ENCODE measurements around the gene GPBP1L1. TPM values are rescaled to one million over a fixed set of nuclear protein-coding genes. Genes with fewer than 3 reads are reported as not detected.
"Not testable (repeated sequence)": the region's sequence is repeated elsewhere in the genome, so short reads cannot be mapped to it uniquely, and the experiment has no call there.

GPBP1L1 gene
- polyA plus RNA-seq, 3 donors = 110 to 117 (median 115) TPM

- no peak for DNase-seq (ENCODE audit: low read depth in 3 of 3, low spot score in 2 of 3)
These were observed 82.1 kb downstream of the GPBP1L1 start for GRCh38 chr1:45604239-45604638.

- not testable (repeated sequence) for DNase-seq (ENCODE audit: low read depth in 3 of 3, low spot score in 2 of 3)
These were observed 89.6 kb downstream of the GPBP1L1 start for GRCh38 chr1:45596765-45597164.

GRCh38 chr1:45594412-45594811, 91.9 kb downstream of the GPBP1L1 start:
- no peak for DNase-seq (ENCODE audit: low read depth in 3 of 3, low spot score in 2 of 3)

GRCh38 chr1:45589861-45590260, 96.5 kb downstream of the GPBP1L1 start:
- DNase-seq (ENCODE audit: low read depth in 3 of 3, low spot score in 2 of 3) = no peak

- DNase-seq (ENCODE audit: low read depth in 3 of 3, low spot score in 2 of 3) = no peak
These were observed 99.6 kb downstream of the GPBP1L1 start for GRCh38 chr1:45586769-45587168.

GRCh38 chr1:45585496-45586075, 100.7 kb downstream of the GPBP1L1 start:
- no peak for DNase-seq (ENCODE audit: low read depth in 3 of 3, low spot score in 2 of 3)

- DNase-seq (ENCODE audit: low read depth in 3 of 3, low spot score in 2 of 3) = no peak
These were observed 101.3 kb downstream of the GPBP1L1 start for GRCh38 chr1:45585110-45585426.

GRCh38 chr1:45584351-45585109, 101.8 kb downstream of the GPBP1L1 start:
- DNase-seq (ENCODE audit: low read depth in 3 of 3, low spot score in 2 of 3) = peak; percentile 72 to 85 (median 83)

GRCh38 chr1:45583666-45584350, 102.5 kb downstream of the GPBP1L1 start, which contains the start of gene NASP:
Gene NASP (plus strand): TSS chr1:45584041. CDS start chr1:45584147, 106 bp downstream.
- DNase-seq (ENCODE audit: low read depth in 3 of 3, low spot score in 2 of 3) = peak in 2 of 3 donors; percentile 83 to 90

GRCh38 chr1:45583264-45583665, 103.1 kb downstream of the GPBP1L1 start:
- DNase-seq (ENCODE audit: low read depth in 3 of 3, low spot score in 2 of 3) = peak; percentile 91 to 98 (median 94)

Other genes with a start within 250 kb of the GPBP1L1 start
- gene TESK2, start 195.4 kb downstream of the GPBP1L1 start, polyA plus RNA-seq (ENCODE audit: insufficient read length in 3 of 3) = 1 to 10 TPM; 6.1 to 7.8 (median 6.5) TPM
- gene CCDC163, start 186.5 kb downstream of the GPBP1L1 start, polyA plus RNA-seq (ENCODE audit: insufficient read length in 3 of 3) = 1 to 10 TPM; 1.3 to 1.6 (median 1.4) TPM
- gene MMACHC, start 186.2 kb downstream of the GPBP1L1 start, polyA plus RNA-seq (ENCODE audit: insufficient read length in 3 of 3) = 10 to 100 TPM; 12.2 to 13.7 (median 13.1) TPM
- 100 to 1,000 TPM; 355 to 403 (median 387) TPM for gene PRDX1, start 164.6 kb downstream of the GPBP1L1 start, polyA plus RNA-seq (ENCODE audit: insufficient read length in 3 of 3)
- gene AKR1A1, start 135.7 kb downstream of the GPBP1L1 start, polyA plus RNA-seq (ENCODE audit: insufficient read length in 3 of 3) = 100 to 1,000 TPM; 287 to 310 (median 292) TPM
- 100 to 1,000 TPM; 288 to 358 (median 311) TPM for gene NASP, start 102.5 kb downstream of the GPBP1L1 start, polyA plus RNA-seq (ENCODE audit: insufficient read length in 3 of 3)
- 1 to 10 TPM in 2 of 3 donors, under 1 TPM in 1; 0.97 to 2.2 (median 1.9) TPM for gene CCDC17, start 62.5 kb downstream of the GPBP1L1 start, polyA plus RNA-seq (ENCODE audit: insufficient read length in 3 of 3)
- gene TMEM69, start 1.6 kb upstream of the GPBP1L1 start, polyA plus RNA-seq (ENCODE audit: insufficient read length in 3 of 3) = 10 to 100 TPM; 57.7 to 63.2 (median 63.2) TPM
- gene IPP, start 64.1 kb upstream of the GPBP1L1 start, polyA plus RNA-seq (ENCODE audit: insufficient read length in 3 of 3) = 10 to 100 TPM; 27.2 to 30.2 (median 29.8) TPM
- gene MAST2, start 117.1 kb upstream of the GPBP1L1 start, polyA plus RNA-seq (ENCODE audit: insufficient read length in 3 of 3) = 10 to 100 TPM; 25.4 to 31.4 (median 28.9) TPM